Naive thymus-derived CD8-positive, alpha-beta T cell (primary cell): ENCODE measurements around the gene AKAP1. TPM values are rescaled to one million over a fixed set of nuclear protein-coding genes. Genes with fewer than 3 reads are reported as not detected.
A peak's percentile ranks its signal among the peaks of the same experiment; 100 is the strongest.

Experiments
- ATAC-seq, 2 donors: fragments of 150-1000 bp; cut with Tn5 transposase in 1 of 2; sonication (Bioruptor Pico), chemical (Tn5 transposase) in 1 of 2; 1 replicate in 1 of 2; 2 replicates in 1 of 2; pipeline ENCODE4 v1.10.0; 2021; ENCODE audit warnings: mild to moderate bottlenecking in 2 of 2, moderate library complexity in 2 of 2
- POLR2A ChIA-PET: fragments of 350-600 bp; sonication (Branson Sonifier 250); formaldehyde crosslinking; loops from one replicate; lab custom pipeline; 2021; ENCODE audit warnings: antibody characterized with exemption; lab: Charles Lee
- DNase-seq, 10 donors: peaks; one replicate each; pipeline versions ENCODE4 v3.0.0 to v3.0.0-alpha.2; 2020 to 2022
- H3K27ac Mint-ChIP-seq, 10 donors: one replicate each; pipeline ENCODE4 v1.8.0; 2020 to 2022; ENCODE audit warnings: mild to moderate bottlenecking in 10 of 10, mixed read lengths in 10 of 10, moderate library complexity in 4 of 10, inconsistent platforms in 1 of 10
- H3K27me3 Mint-ChIP-seq, 5 donors: one replicate each; pipeline ENCODE4 v1.8.0; 2021 to 2022; ENCODE audit warnings: mixed read lengths in 5 of 5
- H3K36me3 Mint-ChIP-seq, 3 donors: one replicate each; pipeline ENCODE4 v1.8.0; 2020 to 2022; ENCODE audit warnings: mixed read lengths in 3 of 3, mild to moderate bottlenecking in 2 of 3, inconsistent platforms in 1 of 3
- H3K4me1 Mint-ChIP-seq, 4 donors: one replicate each; pipeline ENCODE4 v1.8.0; 2021 to 2022; ENCODE audit warnings: mixed read lengths in 4 of 4
- H3K4me3 Mint-ChIP-seq, 10 donors: one replicate each; pipeline ENCODE4 v1.8.0; 2020 to 2022; ENCODE audit warnings: mild to moderate bottlenecking in 10 of 10, mixed read lengths in 10 of 10, moderate library complexity in 6 of 10, inconsistent platforms in 1 of 10
- H3K9me3 Mint-ChIP-seq, 9 donors: one replicate each; pipeline ENCODE4 v1.8.0; 2020 to 2022; ENCODE audit warnings: mixed read lengths in 9 of 9, mild to moderate bottlenecking in 3 of 9, inconsistent platforms in 1 of 9, moderate library complexity in 1 of 9
- polyA plus RNA-seq, 3 donors: library from polyadenylated mRNA; unstranded; fragments of 300-500 nt; fragmentation: Illumina TruSeq; gene quantifications; one replicate each; pipeline ENCODE4 v1.2.3, GENCODE V29; 2021
- total RNA-seq, 8 experiments: library from RNA in 2 of 8; stranded (reverse) in 2 of 8; gene quantifications; one replicate each; pipeline ENCODE4 v1.2.3 and lab custom pipeline; 2021 to 2026

AKAP1 gene
- total and polyA plus RNA-seq, 5 experiments from 2014 or later, result 14.5 to 31.3 (median 26.9) TPM

DNA sequence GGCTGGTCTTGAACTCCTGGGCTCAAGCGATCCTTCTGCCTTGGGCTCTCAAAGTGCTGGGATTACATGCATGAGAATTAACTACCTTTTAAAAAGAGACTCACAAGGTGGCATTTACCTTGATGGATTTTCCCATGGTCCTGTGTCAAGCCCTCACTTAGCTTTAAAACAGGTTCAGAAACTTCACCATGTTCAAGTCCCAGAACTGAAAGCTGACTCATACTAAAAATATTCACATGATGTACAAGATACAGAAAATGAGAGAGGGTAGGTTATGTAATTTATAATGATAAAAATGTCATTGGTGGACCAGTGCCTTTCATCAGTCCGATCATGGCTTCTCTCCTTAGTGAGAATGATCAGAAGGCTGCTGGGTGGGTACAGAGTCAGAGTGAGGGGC is 4.3 kb upstream of the AKAP1 start:
- no peak for ATAC-seq
- Mint-ChIP-seq H3K36me3 (peaks cover 0 to 3% (median 0%) of the 10 kb centered on the region in 3 donors), H3K4me1 (peaks cover 3 to 12% (median 8%) of the 10 kb centered on the region in 4 donors), H3K9me3 (no peaks in the 10 kb centered on the region), H3K27ac (no peak overlapping the region), H3K4me3 (no peak overlapping the region), H3K27me3 (no peaks in the 10 kb centered on the region)
- no peak for DNase-seq
- POLR2A ChIA-PET, result no interaction called here

DNA sequence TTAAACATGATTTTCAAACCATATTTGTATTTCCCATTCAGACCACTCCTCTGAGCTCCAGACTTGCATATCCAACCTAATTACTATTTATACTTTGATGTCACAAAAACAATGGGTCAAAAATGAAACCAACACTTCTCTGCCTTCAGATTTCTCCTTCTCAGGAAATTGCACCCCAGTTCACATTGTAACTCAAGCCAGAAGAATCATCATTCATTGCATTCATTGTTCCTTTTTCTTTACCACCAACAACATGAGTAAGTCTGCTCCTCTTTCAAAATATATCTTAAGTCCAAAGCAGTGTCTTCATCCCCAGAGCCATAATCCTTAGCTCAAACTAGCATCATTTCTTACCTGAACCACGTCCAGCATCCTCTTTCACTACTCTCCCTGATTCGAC is 2.6 kb upstream of the AKAP1 start:
- Mint-ChIP-seq H3K27ac (peak overlapping the region in 2 of 10 donors; percentile 17 to 64), H3K4me3 (peak overlapping the region in 1 of 10 donors; percentile 52), H3K4me1 (peaks cover 10 to 26% (median 22%) of the 10 kb centered on the region in 4 donors), H3K27me3 (no peaks in the 10 kb centered on the region), H3K36me3 (peaks cover 0 to 3% (median 0%) of the 10 kb centered on the region in 3 donors), H3K9me3 (no peaks in the 10 kb centered on the region)
- POLR2A ChIA-PET, result no interaction called here
- no peak for DNase-seq
- ATAC-seq, result no peak

DNA sequence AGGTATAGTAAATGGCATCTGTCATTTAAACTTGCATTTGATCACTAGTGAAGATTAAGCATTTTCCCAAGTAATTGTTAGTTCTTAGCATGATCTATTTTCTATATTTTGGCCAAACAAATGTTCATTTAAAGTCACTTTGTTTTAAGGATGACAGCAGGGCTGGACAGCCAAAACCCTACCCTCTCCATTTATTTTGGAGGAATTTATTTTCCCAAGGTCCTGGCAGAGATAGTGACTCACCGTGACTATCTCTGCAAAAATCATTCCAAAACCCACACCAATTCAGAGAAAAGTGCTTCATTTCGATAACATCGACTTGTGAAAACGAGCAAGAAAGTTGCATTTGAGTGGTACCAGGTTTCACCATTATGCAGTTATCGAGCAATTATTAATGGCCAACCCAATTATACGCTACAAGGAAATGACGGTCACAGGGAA is 665 bp upstream of the AKAP1 start:
- no peaks in the 10 kb centered on the region for H3K36me3 Mint-ChIP-seq
- POLR2A ChIA-PET, result interaction anchor here (0.5 to 1.9 kb wide), 6 partner anchors 17 to 1434 kb away, joined by 3 to 11 read pairs (median 4); partner anchors contain the start of genes MRPS23 and SCPEP1
- no peaks in the 10 kb centered on the region for H3K27me3 Mint-ChIP-seq
- H3K4me3 Mint-ChIP-seq, result peak overlapping the region; percentile 85 to 93 (median 91)
- H3K27ac Mint-ChIP-seq, result peak overlapping the region; percentile 87 to 97 (median 93)
- DNase-seq (no peak), ATAC-seq (no peak)
- H3K9me3 Mint-ChIP-seq, result no peaks in the 10 kb centered on the region
- peaks cover 21 to 42% (median 35%) of the 10 kb centered on the region in 4 donors for H3K4me1 Mint-ChIP-seq

DNA sequence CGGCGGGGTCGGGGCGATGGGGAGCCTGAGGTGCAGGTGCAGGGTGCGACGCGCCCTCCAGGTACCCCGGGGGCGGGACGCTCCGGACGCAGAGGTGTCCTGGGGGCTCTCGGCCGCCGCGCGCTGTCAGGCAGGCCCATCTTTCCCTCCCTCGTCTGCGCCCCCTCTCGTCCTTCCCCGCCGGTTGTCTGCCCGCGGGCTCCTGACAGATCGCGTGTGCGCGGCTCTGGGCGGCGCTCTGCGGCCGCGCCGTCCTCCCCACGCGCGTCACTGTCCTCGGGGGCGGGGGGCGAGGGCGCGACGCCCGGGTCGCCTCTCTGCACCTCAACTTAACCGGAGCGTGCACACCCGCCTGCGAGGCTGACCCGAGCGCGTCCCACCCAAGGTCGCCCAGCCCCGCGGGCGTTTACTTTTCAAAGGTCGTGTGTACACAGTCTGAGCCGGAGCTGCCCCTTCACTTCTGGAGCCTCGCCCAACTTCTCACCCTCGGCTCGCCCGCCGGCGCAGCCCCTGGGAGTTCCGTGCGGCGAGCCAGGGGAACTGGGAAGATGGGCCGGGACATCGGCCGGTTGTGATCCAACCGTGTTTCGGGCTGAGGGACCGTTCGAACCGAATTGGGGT is 512 bp downstream of the AKAP1 start:
- POLR2A ChIA-PET, result interaction anchor here (0.7 to 1.9 kb wide), 9 partner anchors 18 to 1433 kb away, joined by 3 to 11 read pairs (median 3); partner anchors contain the start of genes COIL, MRPS23, SCPEP1 and TRIM25
- H3K27ac Mint-ChIP-seq, result peak overlapping the region in 7 of 10 donors; percentile 56 to 94 (median 70)
- peak; percentile 54 to 57 for ATAC-seq
- peaks cover 24 to 52% (median 44%) of the 10 kb centered on the region in 4 donors for H3K4me1 Mint-ChIP-seq
- H3K4me3 Mint-ChIP-seq, result peak overlapping the region; percentile 82 to 92 (median 88)
- H3K36me3 Mint-ChIP-seq, result no peaks in the 10 kb centered on the region
- no peaks in the 10 kb centered on the region for H3K27me3 Mint-ChIP-seq
- DNase-seq, result peak in 9 of 10 donors; percentile 38 to 84 (median 61)
- H3K9me3 Mint-ChIP-seq, result no peaks in the 10 kb centered on the region

DNA sequence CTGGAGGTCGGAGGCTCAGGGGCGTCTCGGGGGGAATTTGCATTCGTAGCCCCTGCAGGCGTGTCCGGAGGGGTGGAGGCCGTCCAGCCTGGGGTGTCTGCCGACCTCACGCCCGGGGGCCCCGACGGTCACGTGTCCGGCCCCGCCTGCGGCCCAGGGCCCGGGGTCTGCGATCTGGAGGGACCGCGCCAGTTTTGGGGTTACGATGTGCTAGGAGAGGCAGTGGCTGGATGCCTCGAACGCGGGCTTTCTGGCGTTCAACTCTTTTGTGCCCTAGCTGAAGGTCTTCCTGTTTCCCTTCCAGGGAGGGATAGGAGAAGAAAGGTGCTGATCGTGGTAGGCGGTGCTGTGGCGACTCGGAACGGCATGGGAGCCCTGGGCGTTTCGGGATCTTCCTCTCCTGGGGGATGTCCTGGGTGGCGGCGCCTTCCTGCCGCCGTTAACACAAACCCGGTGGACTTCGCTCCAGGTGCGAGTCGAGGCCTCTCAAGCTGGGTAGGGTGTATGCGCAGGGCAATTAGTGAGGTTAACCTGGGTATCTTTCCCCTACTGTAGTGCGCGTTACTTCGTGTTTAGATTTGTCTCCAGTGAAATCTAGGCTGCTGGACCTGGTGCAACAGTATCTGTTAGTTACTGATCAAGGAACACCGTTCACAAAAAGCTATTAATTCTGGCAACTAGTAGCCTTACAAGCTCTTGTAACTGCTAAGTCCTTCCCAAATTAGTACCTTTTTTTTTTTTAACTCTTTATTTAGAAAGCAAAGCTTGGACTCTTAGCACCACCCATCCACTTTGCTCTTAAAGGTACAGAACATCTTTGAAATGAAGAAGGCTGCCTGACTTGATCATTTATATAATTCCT is 1.3 kb downstream of the AKAP1 start:
- POLR2A ChIA-PET, result interaction anchor here (1.9 kb wide), 1 partner anchor 107 kb away, joined by 11 read pairs; the partner anchor contains the start of gene SCPEP1
- Mint-ChIP-seq H3K9me3 (no peaks in the 10 kb centered on the region), H3K36me3 (no peaks in the 10 kb centered on the region), H3K27ac (peak overlapping the region; percentile 56 to 94 (median 84)), H3K4me1 (peaks cover 26 to 57% (median 47%) of the 10 kb centered on the region in 4 donors), H3K27me3 (no peaks in the 10 kb centered on the region), H3K4me3 (peak overlapping the region; percentile 82 to 92 (median 88))
- ATAC-seq (no peak), DNase-seq (peak in 7 of 10 donors; percentile 5 to 33 (median 22))

DNA sequence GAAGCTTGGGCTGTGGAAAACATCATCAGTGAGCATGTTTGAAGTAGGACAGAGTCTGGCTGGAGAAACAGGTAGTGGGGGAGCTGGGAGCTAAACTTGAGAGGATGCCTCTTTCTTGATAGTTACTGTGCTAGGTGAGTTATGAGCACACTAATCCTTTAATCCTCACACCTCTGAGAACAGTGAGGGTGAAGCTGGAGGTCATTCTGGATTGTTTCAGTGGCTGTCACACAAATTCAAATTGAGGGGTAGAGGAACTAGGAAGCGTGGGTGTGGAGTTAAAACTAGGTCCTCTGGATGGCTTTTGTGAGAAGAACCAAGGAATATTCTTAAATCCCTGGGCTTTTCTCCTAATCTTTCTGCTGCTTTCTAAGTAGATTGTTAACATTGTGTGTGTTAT is 3.3 kb downstream of the AKAP1 start:
- POLR2A ChIA-PET, result no interaction called here
- H3K4me3 Mint-ChIP-seq, result peak overlapping the region in 2 of 10 donors; percentile 2 to 16
- H3K4me1 Mint-ChIP-seq, result peaks cover 35 to 71% (median 57%) of the 10 kb centered on the region in 4 donors

DNA sequence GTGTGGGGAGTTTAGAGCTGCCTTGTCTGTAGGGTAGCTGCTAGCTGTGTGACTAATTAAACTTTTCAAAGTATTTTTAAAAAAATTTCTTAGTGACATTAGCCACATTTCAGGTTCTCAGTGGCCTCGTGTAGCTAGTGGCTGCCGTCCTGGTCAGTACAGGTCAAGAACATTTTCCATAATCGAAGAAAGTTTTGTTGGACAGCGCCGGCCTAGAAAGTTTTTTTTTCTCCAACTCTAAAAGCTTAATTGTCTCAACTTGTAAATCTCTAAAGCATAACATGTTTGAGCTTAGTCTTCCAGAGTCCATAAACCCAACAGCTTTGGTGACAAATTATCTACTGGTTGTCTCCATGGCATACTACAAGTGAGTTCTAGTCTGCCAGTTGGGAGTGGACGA is 4.3 kb downstream of the AKAP1 start:
- Mint-ChIP-seq H3K27me3 (no peaks in the 10 kb centered on the region), H3K9me3 (no peaks in the 10 kb centered on the region), H3K36me3 (peaks cover 0 to 5% (median 0%) of the 10 kb centered on the region in 3 donors), H3K27ac (no peak overlapping the region), H3K4me3 (no peak overlapping the region), H3K4me1 (peaks cover 39 to 73% (median 54%) of the 10 kb centered on the region in 4 donors)
- ATAC-seq, result no peak
- DNase-seq, result no peak
- POLR2A ChIA-PET, result no interaction called here

More for the DNA sequence above, 3.3 kb downstream of the AKAP1 start:
- no peak overlapping the region for H3K27ac Mint-ChIP-seq
- H3K9me3 Mint-ChIP-seq, result no peaks in the 10 kb centered on the region
- H3K27me3 Mint-ChIP-seq, result no peaks in the 10 kb centered on the region
- DNase-seq (no peak), ATAC-seq (no peak)
- H3K36me3 Mint-ChIP-seq, result no peaks in the 10 kb centered on the region

DNA sequence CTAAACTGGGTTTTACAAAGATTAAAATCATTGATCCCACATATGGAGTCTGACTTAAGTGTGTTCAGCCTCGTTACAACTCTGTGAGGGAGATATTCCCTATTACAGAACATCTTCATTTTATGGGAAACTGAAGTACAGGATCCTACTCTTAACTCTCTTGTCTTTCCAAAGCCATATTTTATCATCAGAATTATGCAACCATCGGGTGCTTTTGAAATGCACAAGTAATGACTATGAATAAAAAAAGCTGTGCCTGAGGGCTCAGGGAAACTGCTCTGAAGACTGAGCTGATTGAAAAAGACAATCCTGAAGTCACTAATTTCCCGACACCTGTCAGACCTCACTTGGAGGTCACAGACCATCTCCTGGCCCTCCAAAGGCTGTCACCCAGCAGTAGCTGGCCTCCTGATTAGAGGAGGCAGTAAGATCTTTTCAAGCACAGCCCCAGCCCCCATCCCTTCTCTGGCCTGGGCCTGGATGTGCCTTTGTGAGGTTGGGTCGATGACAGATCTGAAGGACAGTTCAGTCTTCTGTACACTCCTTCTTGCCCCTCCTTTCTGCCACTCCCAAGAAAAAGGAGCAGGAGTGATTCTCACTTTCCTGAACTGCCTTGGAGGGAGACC is 5.6 kb downstream of the AKAP1 start:
- H3K9me3 Mint-ChIP-seq, result no peaks in the 10 kb centered on the region
- no peaks in the 10 kb centered on the region for H3K27me3 Mint-ChIP-seq
- POLR2A ChIA-PET, result no interaction called here
- no peak overlapping the region for H3K27ac Mint-ChIP-seq
- no peak for DNase-seq
- peaks cover 40 to 74% (median 57%) of the 10 kb centered on the region in 4 donors for H3K4me1 Mint-ChIP-seq
- no peak overlapping the region for H3K4me3 Mint-ChIP-seq
- peaks cover 0 to 5% (median 0%) of the 10 kb centered on the region in 3 donors for H3K36me3 Mint-ChIP-seq
- no peak for ATAC-seq

DNA sequence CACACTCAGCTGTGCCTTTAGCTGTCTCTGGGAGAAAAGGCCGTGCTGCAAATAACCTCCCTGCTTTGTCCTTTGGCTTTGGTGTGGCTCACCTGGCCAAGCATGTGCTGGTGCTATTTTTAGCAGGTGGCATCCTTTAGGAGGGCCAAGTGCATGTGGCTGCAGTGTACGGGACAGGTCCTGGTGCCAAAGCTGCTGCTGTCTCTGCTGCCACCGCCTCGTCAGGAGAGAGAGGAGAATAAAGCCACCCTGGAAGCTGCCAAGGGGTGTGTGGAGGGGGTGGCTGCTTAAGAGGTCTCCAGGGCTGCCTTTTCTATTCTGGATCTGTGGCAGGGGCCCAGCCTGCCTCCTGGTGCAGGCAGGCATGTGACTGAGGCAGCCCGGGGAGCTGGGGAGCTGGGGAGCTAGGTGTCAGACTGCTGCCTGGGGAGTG is 6.2 kb downstream of the AKAP1 start:
- H3K36me3 Mint-ChIP-seq, result peaks cover 0 to 5% (median 0%) of the 10 kb centered on the region in 3 donors
- DNase-seq, result no peak
- no peak for ATAC-seq
- no peak overlapping the region for H3K4me3 Mint-ChIP-seq
- peaks cover 39 to 78% (median 59%) of the 10 kb centered on the region in 4 donors for H3K4me1 Mint-ChIP-seq
- H3K27ac Mint-ChIP-seq, result no peak overlapping the region
- no peaks in the 10 kb centered on the region for H3K9me3 Mint-ChIP-seq
- no peaks in the 10 kb centered on the region for H3K27me3 Mint-ChIP-seq
- POLR2A ChIA-PET, result no interaction called here

DNA sequence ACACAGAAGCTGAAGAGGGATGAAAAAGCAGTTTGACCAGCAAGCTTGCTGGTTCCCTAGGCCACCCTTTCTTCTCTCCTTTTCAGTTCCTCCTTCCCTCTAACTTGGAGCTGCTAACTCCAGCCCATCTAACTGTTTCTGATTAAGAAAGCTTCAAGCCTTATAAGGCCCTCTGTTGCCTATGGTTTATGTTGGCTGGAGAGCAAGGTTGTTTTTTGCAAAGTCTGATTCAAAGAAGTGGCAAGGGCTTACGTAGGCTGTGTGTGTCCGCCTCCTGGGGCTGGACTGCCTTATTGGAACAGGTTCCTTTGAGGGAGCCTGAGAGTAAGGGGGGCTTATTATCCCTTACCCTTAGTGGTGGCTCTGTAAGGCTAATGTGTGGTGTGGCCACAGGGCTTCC is 7.1 kb downstream of the AKAP1 start:
- Mint-ChIP-seq H3K27ac (peak overlapping the region in 3 of 10 donors; percentile 8 to 62 (median 41)), H3K36me3 (peaks cover 0 to 5% (median 0%) of the 10 kb centered on the region in 3 donors), H3K4me3 (no peak overlapping the region), H3K4me1 (peaks cover 29 to 76% (median 53%) of the 10 kb centered on the region in 4 donors), H3K9me3 (no peaks in the 10 kb centered on the region), H3K27me3 (no peaks in the 10 kb centered on the region)
- DNase-seq (no peak), ATAC-seq (no peak)
- POLR2A ChIA-PET, result no interaction called here

DNA sequence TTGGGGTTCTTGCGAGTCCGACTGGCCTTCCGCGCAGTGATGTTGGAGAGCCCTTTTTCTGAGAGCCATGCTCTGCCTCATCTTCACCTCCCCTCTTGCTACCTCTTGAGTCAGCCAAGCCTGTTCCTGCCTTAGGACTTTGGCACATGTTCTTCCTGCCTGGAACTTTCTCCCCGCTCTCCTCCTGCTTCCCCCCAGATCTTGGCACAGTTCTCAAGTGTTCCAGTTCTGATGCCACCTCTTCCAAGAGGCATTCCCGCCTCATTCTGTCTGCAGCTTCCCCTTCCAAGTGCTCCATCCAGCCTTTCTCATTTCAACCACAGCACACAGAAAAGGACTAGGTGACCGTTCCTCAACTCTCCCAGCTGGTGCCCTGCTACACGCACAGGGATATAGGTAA is 7.7 kb downstream of the AKAP1 start:
- POLR2A ChIA-PET, result interaction anchor here (0.5 kb wide), 1 partner anchor 225 kb away, joined by 5 read pairs; no protein-coding TSS in a partner anchor
- no peak for ATAC-seq
- Mint-ChIP-seq H3K9me3 (no peaks in the 10 kb centered on the region), H3K4me3 (no peak overlapping the region), H3K36me3 (peaks cover 0 to 5% (median 0%) of the 10 kb centered on the region in 3 donors), H3K27ac (peak overlapping the region in 1 of 10 donors; percentile 7), H3K27me3 (no peaks in the 10 kb centered on the region), H3K4me1 (peaks cover 26 to 70% (median 49%) of the 10 kb centered on the region in 4 donors)
- DNase-seq, result no peak
